Colonic mucosa (tissue), 4 donors: ENCODE results near the gene LRGUK. TPM values are rescaled to one million over a fixed set of nuclear protein-coding genes. Genes with fewer than 3 reads are reported as not detected.

Experiments used
- DNase-seq: peaks from one replicate; pipeline ENCODE4 v3.0.0-alpha.2; 2020
- H3K27ac ChIP-seq: fragments of 200-600 bp; one replicate; pipeline ENCODE4 v1.8.0; 2021
- H3K27me3 ChIP-seq: fragments of 200-600 bp; one replicate; pipeline ENCODE4 v1.8.0; 2021
- H3K36me3 ChIP-seq: fragments of 200-600 bp; one replicate; pipeline ENCODE4 v1.8.0; 2021
- H3K4me1 ChIP-seq: fragments of 200-600 bp; one replicate; pipeline ENCODE4 v1.8.0; 2021; ENCODE audit warnings: mild to moderate bottlenecking
- H3K4me3 ChIP-seq: fragments of 200-600 bp; one replicate; pipeline ENCODE4 v1.8.0; 2021
- H3K9ac ChIP-seq, 2 donors: one replicate each; pipeline ENCODE4 v1.7.0; 2013; ENCODE audit warnings: control low read depth in 2 of 2, low read depth in 2 of 2, low read length in 2 of 2
- H3K9me3 ChIP-seq: fragments of 200-600 bp; one replicate; pipeline ENCODE4 v1.8.0; 2021
- intact Hi-C: fragments of 100-400 bp; cut with DNase I; formaldehyde crosslinking; loops from one replicate; pipeline ENCODE4 v1.14.1; 2022
- total RNA-seq, 2 donors: library from RNA; stranded (reverse); fragmentation: NEBNext Ultra II Directional in 1 of 2; extraction: Animal tissue kit (Norgen Biotek cat#: 25700) in 1 of 2; gene quantifications; one replicate each; pipeline ENCODE4 v1.2.1, GENCODE V29; 2021
- TF ChIP-seq, protein P1 (sequence below): fragments of 200-600 bp; IDR thresholded peaks from one replicate; pipeline ENCODE4 v1.8.0; 2022; ENCODE audit warnings: antibody characterized with exemption, mild to moderate bottlenecking
- donor health status: healthy.
- donor health status: DM: no; HTN: no; CAD: no.
- donor health status: DM: no; HTN: no; CAD: no.

LRGUK gene
- total RNA-seq, 2 donors from 2014 or later, result 0.37 to 0.69 TPM

GRCh38 chr7:134186801-134187200, 59.7 kb downstream of the LRGUK start:
- H3K4me1 ChIP-seq, result no peaks in the 10 kb centered on the region
- H3K36me3 ChIP-seq, result no peaks in the 10 kb centered on the region
- no peaks in the 10 kb centered on the region for H3K27me3 ChIP-seq
- no peak for DNase-seq
- no peak overlapping the region for H3K27ac ChIP-seq
- intact Hi-C loops, result no loop called here
- no peaks in the 10 kb centered on the region for H3K9me3 ChIP-seq
- no peak overlapping the region for H3K9ac ChIP-seq
- H3K4me3 ChIP-seq, result no peak overlapping the region
- TF ChIP-seq, protein P1, sequence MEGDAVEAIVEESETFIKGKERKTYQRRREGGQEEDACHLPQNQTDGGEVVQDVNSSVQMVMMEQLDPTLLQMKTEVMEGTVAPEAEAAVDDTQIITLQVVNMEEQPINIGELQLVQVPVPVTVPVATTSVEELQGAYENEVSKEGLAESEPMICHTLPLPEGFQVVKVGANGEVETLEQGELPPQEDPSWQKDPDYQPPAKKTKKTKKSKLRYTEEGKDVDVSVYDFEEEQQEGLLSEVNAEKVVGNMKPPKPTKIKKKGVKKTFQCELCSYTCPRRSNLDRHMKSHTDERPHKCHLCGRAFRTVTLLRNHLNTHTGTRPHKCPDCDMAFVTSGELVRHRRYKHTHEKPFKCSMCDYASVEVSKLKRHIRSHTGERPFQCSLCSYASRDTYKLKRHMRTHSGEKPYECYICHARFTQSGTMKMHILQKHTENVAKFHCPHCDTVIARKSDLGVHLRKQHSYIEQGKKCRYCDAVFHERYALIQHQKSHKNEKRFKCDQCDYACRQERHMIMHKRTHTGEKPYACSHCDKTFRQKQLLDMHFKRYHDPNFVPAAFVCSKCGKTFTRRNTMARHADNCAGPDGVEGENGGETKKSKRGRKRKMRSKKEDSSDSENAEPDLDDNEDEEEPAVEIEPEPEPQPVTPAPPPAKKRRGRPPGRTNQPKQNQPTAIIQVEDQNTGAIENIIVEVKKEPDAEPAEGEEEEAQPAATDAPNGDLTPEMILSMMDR, result no peak

GRCh38 chr7:134187893-134188292, 60.8 kb downstream of the LRGUK start:
- TF ChIP-seq, protein P1, result no peak
- Histone ChIP-seq H3K27ac (no peak overlapping the region), H3K9ac (no peak overlapping the region), H3K4me3 (no peak overlapping the region), H3K4me1 (no peaks in the 10 kb centered on the region), H3K27me3 (no peaks in the 10 kb centered on the region), H3K36me3 (no peaks in the 10 kb centered on the region), H3K9me3 (no peaks in the 10 kb centered on the region)
- intact Hi-C loops, result no loop called here
- no peak for DNase-seq

DNA sequence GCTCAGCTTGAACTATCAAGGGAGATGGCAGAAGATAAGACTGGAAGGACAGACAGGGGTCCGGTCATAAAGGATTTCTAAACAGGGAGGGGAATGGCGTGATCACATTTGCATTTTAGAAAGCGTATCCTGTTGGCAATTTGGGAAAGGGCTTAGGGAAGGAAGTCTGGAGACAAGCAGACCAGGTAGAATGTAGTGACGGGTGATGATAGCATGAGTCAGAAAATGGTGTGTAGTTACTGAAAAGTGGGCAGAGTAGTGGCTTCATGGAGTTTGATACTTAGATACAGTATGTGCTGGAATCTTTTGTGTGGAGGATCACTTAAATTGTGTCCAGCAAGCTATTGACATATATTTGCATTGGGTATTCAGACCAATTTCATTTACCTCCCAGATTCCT, 61.2 kb downstream of the LRGUK start:
- Histone ChIP-seq H3K27me3 (no peaks in the 10 kb centered on the region), H3K4me3 (no peak overlapping the region), H3K9ac (no peak overlapping the region), H3K36me3 (no peaks in the 10 kb centered on the region), H3K9me3 (no peaks in the 10 kb centered on the region), H3K4me1 (no peaks in the 10 kb centered on the region), H3K27ac (no peak overlapping the region)
- intact Hi-C loops, result no loop called here
- TF ChIP-seq, protein P1, result no peak
- no peak for DNase-seq

- no peak overlapping the region for H3K27ac ChIP-seq
- DNase-seq, result no peak
- no peaks in the 10 kb centered on the region for H3K4me1 ChIP-seq
- H3K4me3 ChIP-seq, result no peak overlapping the region
- no peaks in the 10 kb centered on the region for H3K9me3 ChIP-seq
- no peaks in the 10 kb centered on the region for H3K27me3 ChIP-seq
- no peaks in the 10 kb centered on the region for H3K36me3 ChIP-seq
- TF ChIP-seq, protein P1, result no peak
- intact Hi-C loops, result no loop called here
- H3K9ac ChIP-seq, result no peak overlapping the region
Measured at GRCh38 chr7:134189559-134189958, 62.4 kb downstream of the LRGUK start.

DNA sequence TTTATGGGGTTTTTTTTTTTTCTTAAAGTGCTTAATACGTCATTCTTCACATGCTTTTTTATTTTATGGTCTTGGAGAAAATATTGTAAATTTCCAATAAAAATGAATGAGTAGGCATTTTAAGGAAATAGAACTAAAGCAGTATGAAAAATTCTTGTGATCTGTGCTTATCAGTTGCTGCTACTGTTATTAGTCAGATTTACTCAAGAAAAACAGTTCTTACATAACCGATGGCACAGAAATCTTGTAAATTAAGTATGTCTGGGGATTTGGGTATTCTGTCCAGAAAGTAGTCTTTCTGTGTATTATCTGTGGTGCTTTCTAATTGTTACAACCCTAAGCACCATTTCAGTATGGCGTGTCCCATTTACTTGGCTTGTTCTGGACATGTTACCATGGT, 64.7 kb downstream of the LRGUK start:
- no peak overlapping the region for H3K27ac ChIP-seq
- TF ChIP-seq, protein P1, result no peak
- H3K4me3 ChIP-seq, result no peak overlapping the region
- no peaks in the 10 kb centered on the region for H3K27me3 ChIP-seq
- H3K4me1 ChIP-seq, result no peaks in the 10 kb centered on the region
- H3K9ac ChIP-seq, result no peak overlapping the region
- intact Hi-C loops, result no loop called here
- no peaks in the 10 kb centered on the region for H3K9me3 ChIP-seq
- H3K36me3 ChIP-seq, result no peaks in the 10 kb centered on the region
- no peak for DNase-seq

DNA sequence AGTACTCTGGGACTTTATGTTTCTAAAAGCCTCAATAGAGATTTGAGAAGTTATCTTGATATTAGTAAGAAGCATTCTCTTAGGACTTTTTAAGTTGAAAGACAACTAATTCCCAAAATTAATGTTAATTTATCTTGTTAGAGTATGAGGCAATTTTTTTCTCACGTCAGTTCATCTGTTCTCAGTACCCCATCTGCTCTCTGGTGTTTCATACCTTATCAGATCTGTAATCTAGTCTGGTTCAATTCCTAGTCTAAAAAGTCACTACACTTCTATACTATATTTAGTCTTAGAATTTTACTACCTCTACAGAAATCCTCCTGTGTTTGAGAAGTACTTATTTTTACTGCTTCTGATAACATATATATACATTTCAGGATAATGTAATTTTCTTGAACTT, 66.1 kb downstream of the LRGUK start:
- Histone ChIP-seq H3K27me3 (no peaks in the 10 kb centered on the region), H3K4me3 (no peak overlapping the region), H3K4me1 (no peaks in the 10 kb centered on the region), H3K36me3 (no peaks in the 10 kb centered on the region), H3K9ac (no peak overlapping the region), H3K9me3 (no peaks in the 10 kb centered on the region), H3K27ac (no peak overlapping the region)
- no peak for DNase-seq
- TF ChIP-seq, protein P1, result no peak
- intact Hi-C loops, result no loop called here
